SH-SY5Y (cell line): ENCODE measurements around the gene DCDC2B.

Experiments
- GATA2 ChIP-seq: IDR thresholded peaks from 2 replicates; pipeline ENCODE4 v1.6.1; 2011; ENCODE audit warnings: mild to moderate bottlenecking, low read depth, low read length
- GATA3 ChIP-seq: IDR thresholded peaks from 2 replicates; pipeline ENCODE4 v1.6.1; 2011; ENCODE audit warnings: low read depth, mild to moderate bottlenecking, low read length, moderate library complexity

- TF ChIP-seq GATA2 = no peak
- no peak for TF ChIP-seq GATA3
These were observed 33.5 kb downstream of the DCDC2B start for GRCh38 chr1:32242341-32242851.
